GM12864 (cell line): ENCODE results near the gene MTREX.
A peak's percentile ranks its signal among the peaks of the same experiment; 100 is the strongest.

ENCODE experiments used
- DNase-seq: peaks from one replicate; pipeline ENCODE4 v3.0.0-alpha.2; 2011; ENCODE audit warnings: low read depth
- H3K4me3 ChIP-seq: 2 replicates; pipeline ENCODE4 v1.5.1; 2011; ENCODE audit warnings: mild to moderate bottlenecking, low read depth, low read length, control low read depth
- CTCF ChIP-seq: IDR thresholded peaks from 2 replicates; pipeline ENCODE4 v1.5.1; 2011; ENCODE audit warnings: low read depth, mild to moderate bottlenecking, moderate library complexity, low read length, control low read depth, inconsistent platforms; ENCODE audit errors: missing control alignments

The MTREX gene

GRCh38 chr5:55290991-55291390 is 16.8 kb upstream of the MTREX start:
- no peak for TF ChIP-seq CTCF
- DNase-seq: no peak
- no peak overlapping the region for H3K4me3 ChIP-seq

GRCh38 chr5:55294935-55295334 is 12.9 kb upstream of the MTREX start:
- H3K4me3 ChIP-seq: no peak overlapping the region
- no peak for DNase-seq
- TF ChIP-seq CTCF: no peak

GRCh38 chr5:55300890-55301289 is 6.9 kb upstream of the MTREX start:
- no peak for DNase-seq

GRCh38 chr5:55303238-55303690 is 4.5 kb upstream of the MTREX start:
- H3K4me3 ChIP-seq: no peak overlapping the region
- DNase-seq: no peak
- TF ChIP-seq CTCF: no peak

More at GRCh38 chr5:55300890-55301289, 6.9 kb upstream of the MTREX start:
- H3K4me3 ChIP-seq: no peak overlapping the region
- no peak for TF ChIP-seq CTCF

- TF ChIP-seq CTCF: no peak
- no peak for DNase-seq
- H3K4me3 ChIP-seq: no peak overlapping the region
Observed at GRCh38 chr5:55304584-55304983, 3.2 kb upstream of the MTREX start.

GRCh38 chr5:55305345-55305744 is 2.4 kb upstream of the MTREX start:
- no peak for TF ChIP-seq CTCF
- no peak overlapping the region for H3K4me3 ChIP-seq
- DNase-seq: no peak

GRCh38 chr5:55306641-55307382 is 977 bp upstream of the MTREX start:
- no peak for DNase-seq
- TF ChIP-seq CTCF: no peak
- H3K4me3 ChIP-seq: peak overlapping the region; percentile 79
